H1 (cell line): Measurements from ENCODE around the gene C5. TPM values are rescaled to one million over a fixed set of nuclear protein-coding genes. Genes with fewer than 3 reads are reported as not detected.

Experiments used
- CBX8 ChIP-seq: fragments of 300-800, 300-1000 bp; sonication (generic); IDR thresholded peaks from 2 replicates; pipeline ENCODE4 v1.7.1; 2016; ENCODE audit warnings: low read depth, low read length, borderline replicate concordance
- EZH2 ChIP-seq: fragments of 200-600 bp; sonication (generic); IDR thresholded peaks from 2 replicates; pipeline ENCODE4 v1.7.1; 2012; ENCODE audit warnings: low read depth, mild to moderate bottlenecking, moderate library complexity, low read length, inconsistent platforms; ENCODE audit not compliant: severe bottlenecking
- KDM5A ChIP-seq: fragments of 200-600 bp; IDR thresholded peaks from 2 replicates; pipeline ENCODE4 v1.7.1; 2012; ENCODE audit warnings: mild to moderate bottlenecking, low read length, inconsistent platforms, mixed read lengths
- MAFK ChIP-seq: IDR thresholded peaks from 2 replicates; pipeline ENCODE4 v1.6.1; 2012; ENCODE audit warnings: low read depth, mild to moderate bottlenecking, improper control_type of control experiment, low read length
- TCF12 ChIP-seq: IDR thresholded peaks from 2 replicates; pipeline ENCODE4 v1.6.1; 2011; ENCODE audit warnings: low read depth, mild to moderate bottlenecking, low read length
- polyA plus RNA-seq, 7 experiments: library from polyadenylated mRNA; depleted of rRNA in 3 of 7; stranded (reverse) in 5 of 7; unstranded in 2 of 7; fragments of >200 nt in 5 of 7; fragments of 200-250 nt in 2 of 7; gene quantifications; 1 replicate in 5 of 7; 2 replicates in 1 of 7; 4 replicates in 1 of 7; pipeline versions ENCODE4 v1.2.1 to v1.2.3, GENCODE V29; 2011 to 2013; ENCODE audit warnings: missing spikeins in 2 of 7, mixed read lengths in 2 of 7
- total RNA-seq: library from RNA; stranded (reverse); fragmentation: NEBNext Ultra II Directional; extraction: Animal tissue kit (Norgen Biotek cat#: 25700); gene quantifications from 2 replicates; pipeline ENCODE4 v1.2.1, GENCODE V29; 2021
- TF ChIP-seq, protein P1 (sequence below): fragments of 300-600 bp; sonication (generic); IDR thresholded peaks from 2 replicates; pipeline ENCODE4 v1.7.1; 2012; ENCODE audit warnings: low read length, moderate library complexity, mild to moderate bottlenecking, inconsistent platforms; ENCODE audit not compliant: insufficient replicate concordance
- TF ChIP-seq, protein P2 (sequence below): IDR thresholded peaks from 2 replicates; pipeline ENCODE4 v1.6.1; 2012; ENCODE audit warnings: inconsistent platforms

The C5 gene
- total and polyA plus RNA-seq, 2 of the 8 experiments (the other 6 are each of a cell fraction or from before 2014, with no cell fraction given): 0.24 to 0.35 TPM

DNA sequence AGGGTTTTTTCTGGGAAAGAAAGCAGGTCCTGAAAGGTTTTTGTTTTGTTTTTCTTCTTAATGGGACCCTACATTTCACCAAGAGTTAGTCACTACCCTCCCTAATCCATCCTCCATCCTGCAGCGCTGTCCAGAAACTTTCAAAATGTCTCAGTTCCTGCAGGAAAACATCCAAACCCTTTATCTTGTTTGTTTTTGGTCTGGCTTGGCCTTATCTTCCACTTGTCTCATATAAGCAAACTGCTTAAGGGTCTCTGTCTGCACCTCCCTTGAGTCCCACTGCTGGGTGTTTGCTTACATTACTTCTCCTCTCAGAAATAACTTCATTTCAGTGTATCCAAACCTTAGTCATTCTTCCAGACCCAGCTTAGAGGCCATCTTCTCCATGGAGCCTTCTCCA, 112.5 kb downstream of the C5 start (continued):
- TF ChIP-seq, protein P1, sequence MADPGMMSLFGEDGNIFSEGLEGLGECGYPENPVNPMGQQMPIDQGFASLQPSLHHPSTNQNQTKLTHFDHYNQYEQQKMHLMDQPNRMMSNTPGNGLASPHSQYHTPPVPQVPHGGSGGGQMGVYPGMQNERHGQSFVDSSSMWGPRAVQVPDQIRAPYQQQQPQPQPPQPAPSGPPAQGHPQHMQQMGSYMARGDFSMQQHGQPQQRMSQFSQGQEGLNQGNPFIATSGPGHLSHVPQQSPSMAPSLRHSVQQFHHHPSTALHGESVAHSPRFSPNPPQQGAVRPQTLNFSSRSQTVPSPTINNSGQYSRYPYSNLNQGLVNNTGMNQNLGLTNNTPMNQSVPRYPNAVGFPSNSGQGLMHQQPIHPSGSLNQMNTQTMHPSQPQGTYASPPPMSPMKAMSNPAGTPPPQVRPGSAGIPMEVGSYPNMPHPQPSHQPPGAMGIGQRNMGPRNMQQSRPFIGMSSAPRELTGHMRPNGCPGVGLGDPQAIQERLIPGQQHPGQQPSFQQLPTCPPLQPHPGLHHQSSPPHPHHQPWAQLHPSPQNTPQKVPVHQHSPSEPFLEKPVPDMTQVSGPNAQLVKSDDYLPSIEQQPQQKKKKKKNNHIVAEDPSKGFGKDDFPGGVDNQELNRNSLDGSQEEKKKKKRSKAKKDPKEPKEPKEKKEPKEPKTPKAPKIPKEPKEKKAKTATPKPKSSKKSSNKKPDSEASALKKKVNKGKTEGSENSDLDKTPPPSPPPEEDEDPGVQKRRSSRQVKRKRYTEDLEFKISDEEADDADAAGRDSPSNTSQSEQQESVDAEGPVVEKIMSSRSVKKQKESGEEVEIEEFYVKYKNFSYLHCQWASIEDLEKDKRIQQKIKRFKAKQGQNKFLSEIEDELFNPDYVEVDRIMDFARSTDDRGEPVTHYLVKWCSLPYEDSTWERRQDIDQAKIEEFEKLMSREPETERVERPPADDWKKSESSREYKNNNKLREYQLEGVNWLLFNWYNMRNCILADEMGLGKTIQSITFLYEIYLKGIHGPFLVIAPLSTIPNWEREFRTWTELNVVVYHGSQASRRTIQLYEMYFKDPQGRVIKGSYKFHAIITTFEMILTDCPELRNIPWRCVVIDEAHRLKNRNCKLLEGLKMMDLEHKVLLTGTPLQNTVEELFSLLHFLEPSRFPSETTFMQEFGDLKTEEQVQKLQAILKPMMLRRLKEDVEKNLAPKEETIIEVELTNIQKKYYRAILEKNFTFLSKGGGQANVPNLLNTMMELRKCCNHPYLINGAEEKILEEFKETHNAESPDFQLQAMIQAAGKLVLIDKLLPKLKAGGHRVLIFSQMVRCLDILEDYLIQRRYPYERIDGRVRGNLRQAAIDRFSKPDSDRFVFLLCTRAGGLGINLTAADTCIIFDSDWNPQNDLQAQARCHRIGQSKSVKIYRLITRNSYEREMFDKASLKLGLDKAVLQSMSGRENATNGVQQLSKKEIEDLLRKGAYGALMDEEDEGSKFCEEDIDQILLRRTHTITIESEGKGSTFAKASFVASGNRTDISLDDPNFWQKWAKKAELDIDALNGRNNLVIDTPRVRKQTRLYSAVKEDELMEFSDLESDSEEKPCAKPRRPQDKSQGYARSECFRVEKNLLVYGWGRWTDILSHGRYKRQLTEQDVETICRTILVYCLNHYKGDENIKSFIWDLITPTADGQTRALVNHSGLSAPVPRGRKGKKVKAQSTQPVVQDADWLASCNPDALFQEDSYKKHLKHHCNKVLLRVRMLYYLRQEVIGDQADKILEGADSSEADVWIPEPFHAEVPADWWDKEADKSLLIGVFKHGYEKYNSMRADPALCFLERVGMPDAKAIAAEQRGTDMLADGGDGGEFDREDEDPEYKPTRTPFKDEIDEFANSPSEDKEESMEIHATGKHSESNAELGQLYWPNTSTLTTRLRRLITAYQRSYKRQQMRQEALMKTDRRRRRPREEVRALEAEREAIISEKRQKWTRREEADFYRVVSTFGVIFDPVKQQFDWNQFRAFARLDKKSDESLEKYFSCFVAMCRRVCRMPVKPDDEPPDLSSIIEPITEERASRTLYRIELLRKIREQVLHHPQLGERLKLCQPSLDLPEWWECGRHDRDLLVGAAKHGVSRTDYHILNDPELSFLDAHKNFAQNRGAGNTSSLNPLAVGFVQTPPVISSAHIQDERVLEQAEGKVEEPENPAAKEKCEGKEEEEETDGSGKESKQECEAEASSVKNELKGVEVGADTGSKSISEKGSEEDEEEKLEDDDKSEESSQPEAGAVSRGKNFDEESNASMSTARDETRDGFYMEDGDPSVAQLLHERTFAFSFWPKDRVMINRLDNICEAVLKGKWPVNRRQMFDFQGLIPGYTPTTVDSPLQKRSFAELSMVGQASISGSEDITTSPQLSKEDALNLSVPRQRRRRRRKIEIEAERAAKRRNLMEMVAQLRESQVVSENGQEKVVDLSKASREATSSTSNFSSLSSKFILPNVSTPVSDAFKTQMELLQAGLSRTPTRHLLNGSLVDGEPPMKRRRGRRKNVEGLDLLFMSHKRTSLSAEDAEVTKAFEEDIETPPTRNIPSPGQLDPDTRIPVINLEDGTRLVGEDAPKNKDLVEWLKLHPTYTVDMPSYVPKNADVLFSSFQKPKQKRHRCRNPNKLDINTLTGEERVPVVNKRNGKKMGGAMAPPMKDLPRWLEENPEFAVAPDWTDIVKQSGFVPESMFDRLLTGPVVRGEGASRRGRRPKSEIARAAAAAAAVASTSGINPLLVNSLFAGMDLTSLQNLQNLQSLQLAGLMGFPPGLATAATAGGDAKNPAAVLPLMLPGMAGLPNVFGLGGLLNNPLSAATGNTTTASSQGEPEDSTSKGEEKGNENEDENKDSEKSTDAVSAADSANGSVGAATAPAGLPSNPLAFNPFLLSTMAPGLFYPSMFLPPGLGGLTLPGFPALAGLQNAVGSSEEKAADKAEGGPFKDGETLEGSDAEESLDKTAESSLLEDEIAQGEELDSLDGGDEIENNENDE: no peak
- TF ChIP-seq TCF12: no peak
- TF ChIP-seq EZH2: no peak
- TF ChIP-seq, protein P2, sequence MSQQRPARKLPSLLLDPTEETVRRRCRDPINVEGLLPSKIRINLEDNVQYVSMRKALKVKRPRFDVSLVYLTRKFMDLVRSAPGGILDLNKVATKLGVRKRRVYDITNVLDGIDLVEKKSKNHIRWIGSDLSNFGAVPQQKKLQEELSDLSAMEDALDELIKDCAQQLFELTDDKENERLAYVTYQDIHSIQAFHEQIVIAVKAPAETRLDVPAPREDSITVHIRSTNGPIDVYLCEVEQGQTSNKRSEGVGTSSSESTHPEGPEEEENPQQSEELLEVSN: no peak
- TF ChIP-seq KDM5A: no peak
- TF ChIP-seq CBX8: no peak
- TF ChIP-seq MAFK: no peak
